ENCODE results near the gene SOX2. TPM values are rescaled to one million over a fixed set of nuclear protein-coding genes. Genes with fewer than 3 reads are reported as not detected.

SOX2 gene
- total RNA-seq, 1 experiment from 2014 or later: not detected

DNA sequence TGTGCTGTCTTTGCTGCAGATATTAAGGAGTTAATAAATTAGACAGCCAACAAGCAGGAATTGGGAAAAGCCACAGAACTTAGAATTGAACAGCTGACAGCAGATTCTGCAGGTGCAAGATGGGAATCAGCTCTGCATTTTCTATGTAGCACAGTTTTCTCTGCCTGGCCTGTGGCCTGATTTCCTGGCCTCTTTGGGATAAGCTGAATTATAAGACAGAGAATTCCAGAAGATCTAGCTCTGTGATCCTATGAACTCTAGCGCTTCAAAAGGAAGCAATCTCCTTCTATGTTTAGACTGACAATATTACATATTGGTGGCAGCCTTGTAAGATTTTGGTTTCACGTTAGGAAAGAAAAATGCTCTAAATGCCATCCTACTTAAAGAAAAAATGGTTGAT lies 24.0 kb upstream of the SOX2 start:
- no peaks in the 10 kb centered on the region for H3K4me1 ChIP-seq (ENCODE audit: insufficient read depth, low read length)
- H3K9me2 ChIP-seq (replicated peaks; ENCODE audit: low read length): no peaks in the 10 kb centered on the region
- ChIA-PET POLR2A (ENCODE audit: unreplicated experiment) (no interaction called here), CTCF (interaction anchor here (0.6 kb wide), 1 partner anchor 120 kb away, joined by 3 read pairs; no protein-coding TSS in a partner anchor)
- DNase-seq (no peak), ATAC-seq (no peak)
- no peaks in the 10 kb centered on the region for H4K20me1 ChIP-seq (ENCODE audit: low read length)
- no peak overlapping the region for H2AFZ ChIP-seq (ENCODE audit: low read length)
- no peaks in the 10 kb centered on the region for H3K36me3 ChIP-seq (ENCODE audit: low read depth, low read length)
- no peaks in the 10 kb centered on the region for H3F3A ChIP-seq (ENCODE audit: low read length, unreplicated experiment)
- BruUV-seq (replicated peaks): no TSS peak
- H3K9ac ChIP-seq (ENCODE audit: low read length): no peak overlapping the region
- no peaks in the 10 kb centered on the region for H3K79me2 ChIP-seq (ENCODE audit: low read length)
- H3K4me2 ChIP-seq (ENCODE audit: low read length): no peak overlapping the region
- H3K9me3 ChIP-seq (ENCODE audit: low read length): no peaks in the 10 kb centered on the region
- intact Hi-C loops (cut with micrococcal nuclease): no loop called here
- H3K27ac ChIP-seq (ENCODE audit: low read length): no peak overlapping the region
- no peak for TF ChIP-seq EZH2phosphoT487 (IDR thresholded peaks at IDR 0.05; ENCODE audit: borderline replicate concordance, low read length)
- TF ChIP-seq EZH2 (IDR thresholded peaks at IDR 0.05; ENCODE audit: low read length, unreplicated experiment): no peak
- TF ChIP-seq, protein P1, sequence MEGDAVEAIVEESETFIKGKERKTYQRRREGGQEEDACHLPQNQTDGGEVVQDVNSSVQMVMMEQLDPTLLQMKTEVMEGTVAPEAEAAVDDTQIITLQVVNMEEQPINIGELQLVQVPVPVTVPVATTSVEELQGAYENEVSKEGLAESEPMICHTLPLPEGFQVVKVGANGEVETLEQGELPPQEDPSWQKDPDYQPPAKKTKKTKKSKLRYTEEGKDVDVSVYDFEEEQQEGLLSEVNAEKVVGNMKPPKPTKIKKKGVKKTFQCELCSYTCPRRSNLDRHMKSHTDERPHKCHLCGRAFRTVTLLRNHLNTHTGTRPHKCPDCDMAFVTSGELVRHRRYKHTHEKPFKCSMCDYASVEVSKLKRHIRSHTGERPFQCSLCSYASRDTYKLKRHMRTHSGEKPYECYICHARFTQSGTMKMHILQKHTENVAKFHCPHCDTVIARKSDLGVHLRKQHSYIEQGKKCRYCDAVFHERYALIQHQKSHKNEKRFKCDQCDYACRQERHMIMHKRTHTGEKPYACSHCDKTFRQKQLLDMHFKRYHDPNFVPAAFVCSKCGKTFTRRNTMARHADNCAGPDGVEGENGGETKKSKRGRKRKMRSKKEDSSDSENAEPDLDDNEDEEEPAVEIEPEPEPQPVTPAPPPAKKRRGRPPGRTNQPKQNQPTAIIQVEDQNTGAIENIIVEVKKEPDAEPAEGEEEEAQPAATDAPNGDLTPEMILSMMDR (conservative IDR thresholded peaks at IDR 0.05; ENCODE audit: low read depth, low read length): no peak
- no peak overlapping the region for H3K4me3 ChIP-seq (ENCODE audit: low read length)
- peaks cover 38% of the 10 kb centered on the region for H3K27me3 ChIP-seq (ENCODE audit: low read length)

DNA sequence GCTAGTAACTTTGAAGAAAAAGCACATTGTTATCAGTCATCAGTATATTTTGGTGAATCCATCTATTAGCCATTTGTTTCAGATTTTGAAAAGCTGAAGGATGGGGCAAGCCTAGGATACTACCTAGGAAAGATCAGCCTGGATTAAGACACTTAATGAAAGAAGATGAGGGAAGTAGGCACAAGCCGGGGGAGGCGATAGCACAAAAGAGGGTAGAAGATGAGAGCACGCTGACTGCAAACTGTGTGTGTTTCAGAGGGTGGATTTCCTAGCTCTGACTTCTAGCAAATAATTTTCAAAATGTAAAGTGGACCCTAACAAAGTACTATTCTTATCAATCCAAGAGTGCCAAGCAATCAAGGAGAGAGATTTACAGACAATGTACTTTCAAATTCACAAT lies 22.2 kb upstream of the SOX2 start:
- H3K4me3 ChIP-seq (ENCODE audit: low read length): no peak overlapping the region
- H3F3A ChIP-seq (ENCODE audit: low read length, unreplicated experiment): no peaks in the 10 kb centered on the region
- BruUV-seq (replicated peaks): no TSS peak
- no peaks in the 10 kb centered on the region for H3K36me3 ChIP-seq (ENCODE audit: low read depth, low read length)
- H4K20me1 ChIP-seq (ENCODE audit: low read length): no peaks in the 10 kb centered on the region
- H3K4me2 ChIP-seq (ENCODE audit: low read length): no peak overlapping the region
- no peaks in the 10 kb centered on the region for H3K9me2 ChIP-seq (replicated peaks; ENCODE audit: low read length)
- no peaks in the 10 kb centered on the region for H3K9me3 ChIP-seq (ENCODE audit: low read length)
- H3K4me1 ChIP-seq (ENCODE audit: insufficient read depth, low read length): no peaks in the 10 kb centered on the region
- no peak overlapping the region for H3K27ac ChIP-seq (ENCODE audit: low read length)
- ATAC-seq (no peak), DNase-seq (no peak)
- ChIA-PET CTCF (no interaction called here), POLR2A (ENCODE audit: unreplicated experiment) (no interaction called here)
- TF ChIP-seq EZH2 (IDR thresholded peaks at IDR 0.05; ENCODE audit: low read length, unreplicated experiment) (no peak), EZH2phosphoT487 (IDR thresholded peaks at IDR 0.05; ENCODE audit: borderline replicate concordance, low read length) (no peak)
- TF ChIP-seq, protein P1 (conservative IDR thresholded peaks at IDR 0.05; ENCODE audit: low read depth, low read length): no peak
- intact Hi-C loops (cut with micrococcal nuclease): no loop called here
- no peak overlapping the region for H3K9ac ChIP-seq (ENCODE audit: low read length)
- peaks cover 32% of the 10 kb centered on the region for H3K27me3 ChIP-seq (ENCODE audit: low read length)
- H3K79me2 ChIP-seq (ENCODE audit: low read length): no peaks in the 10 kb centered on the region
- H2AFZ ChIP-seq (ENCODE audit: low read length): no peak overlapping the region

DNA sequence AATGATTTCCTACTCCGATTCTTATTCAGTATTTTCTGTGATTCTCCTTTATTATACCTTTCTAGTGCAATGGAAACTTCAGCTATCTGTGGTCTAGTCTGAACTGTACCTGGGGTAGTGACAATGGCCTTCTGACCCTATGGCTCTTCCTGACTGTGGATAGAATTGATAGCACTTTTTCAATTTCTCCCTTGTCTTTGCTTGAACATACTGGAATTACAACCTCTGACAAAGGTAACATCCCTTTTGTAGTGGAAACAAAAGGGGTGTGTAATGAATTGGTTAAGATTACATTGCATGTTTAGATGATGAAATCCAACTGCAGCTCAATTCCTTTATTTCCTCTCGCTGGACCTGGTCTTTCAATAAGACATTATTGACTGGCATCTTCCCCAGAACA lies 21.0 kb upstream of the SOX2 start:
- intact Hi-C loops (cut with micrococcal nuclease): no loop called here
- H4K20me1 ChIP-seq (ENCODE audit: low read length): no peaks in the 10 kb centered on the region
- H3K27me3 ChIP-seq (ENCODE audit: low read length): peaks cover 29% of the 10 kb centered on the region
- H3K9me2 ChIP-seq (replicated peaks; ENCODE audit: low read length): no peaks in the 10 kb centered on the region
- H3K4me2 ChIP-seq (ENCODE audit: low read length): no peak overlapping the region
- no peaks in the 10 kb centered on the region for H3K9me3 ChIP-seq (ENCODE audit: low read length)
- no peak overlapping the region for H3K27ac ChIP-seq (ENCODE audit: low read length)
- DNase-seq: no peak
- no peaks in the 10 kb centered on the region for H3K79me2 ChIP-seq (ENCODE audit: low read length)
- POLR2A ChIA-PET (ENCODE audit: unreplicated experiment): no interaction called here
- BruUV-seq (replicated peaks): no TSS peak
- no peak overlapping the region for H3K4me3 ChIP-seq (ENCODE audit: low read length)
- H3K36me3 ChIP-seq (ENCODE audit: low read depth, low read length): no peaks in the 10 kb centered on the region
- H3F3A ChIP-seq (ENCODE audit: low read length, unreplicated experiment): no peaks in the 10 kb centered on the region
- TF ChIP-seq, protein P1 (conservative IDR thresholded peaks at IDR 0.05; ENCODE audit: low read depth, low read length): no peak
- TF ChIP-seq EZH2phosphoT487 (IDR thresholded peaks at IDR 0.05; ENCODE audit: borderline replicate concordance, low read length) (no peak), EZH2 (IDR thresholded peaks at IDR 0.05; ENCODE audit: low read length, unreplicated experiment) (no peak)
- H2AFZ ChIP-seq (ENCODE audit: low read length): no peak overlapping the region
- H3K4me1 ChIP-seq (ENCODE audit: insufficient read depth, low read length): no peaks in the 10 kb centered on the region
- CTCF ChIA-PET: interaction anchor here (0.5 kb wide), 1 partner anchor 202 kb away, joined by 4 read pairs; no protein-coding TSS in a partner anchor
- H3K9ac ChIP-seq (ENCODE audit: low read length): no peak overlapping the region
- ATAC-seq: no peak

Data from PC-3 (cell line).